ENCODE measurements around the gene KRTAP2-2.
"Not testable (repeated sequence)": the region's sequence is repeated elsewhere in the genome, so short reads cannot be mapped to it uniquely, and the experiment has no call there.

Gene KRTAP2-2

DNA sequence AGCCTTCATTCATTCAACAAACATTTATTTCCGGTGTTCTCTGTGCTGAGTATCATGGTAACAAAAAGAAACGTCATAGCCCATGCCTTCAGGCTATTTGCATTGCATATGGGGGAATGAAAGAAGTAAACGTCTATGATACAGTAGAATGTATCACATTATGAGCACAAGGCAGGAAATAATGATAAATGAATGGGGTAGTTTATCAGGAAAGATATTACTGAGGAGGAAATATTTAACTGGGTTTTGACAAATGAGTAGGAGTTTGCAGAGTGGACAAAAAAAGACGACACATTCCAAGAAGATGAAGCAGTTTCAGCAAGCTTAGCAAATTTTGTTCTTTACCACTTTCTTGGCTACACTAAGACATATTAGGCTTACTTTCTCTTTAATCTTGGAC lies 27.6 kb upstream of the KRTAP2-2 start:
- peak in 1 of 2 experiments; percentile 18 for DNase-seq (ENCODE audit: low read depth in 1 of 2, low spot score in 1 of 2)
- TF ChIP-seq JUND (IDR thresholded peaks at IDR 0.05; ENCODE audit: low read depth): no peak

DNA sequence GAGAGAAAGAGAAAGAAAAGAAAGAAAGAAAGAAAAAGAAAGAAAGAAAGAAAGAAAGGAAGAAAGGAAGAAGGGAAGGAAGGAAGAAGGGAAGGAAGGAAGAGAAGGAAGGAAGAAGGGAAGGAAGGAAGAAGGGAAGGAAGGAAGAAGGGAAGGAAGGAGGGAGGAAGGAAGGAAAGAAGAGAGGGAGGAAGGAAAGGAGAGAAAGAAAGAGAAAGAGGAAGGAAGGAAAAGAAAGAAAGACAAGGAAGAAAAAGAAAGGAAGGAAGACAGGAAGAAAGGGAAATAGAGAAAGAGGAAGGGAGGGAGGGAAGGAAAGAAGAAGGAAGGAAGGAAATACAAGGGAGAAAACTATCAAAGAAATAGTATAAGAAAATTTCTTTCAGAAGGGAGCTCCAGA lies 21.8 kb upstream of the KRTAP2-2 start:
- no peak for TF ChIP-seq JUND (IDR thresholded peaks at IDR 0.05; ENCODE audit: low read depth)
- in situ Hi-C loops (cut with HindIII; ENCODE audit: low pct_unique_long_range_greater_than_20kb, low sequenced_read_pairs): no loop called here
- DNase-seq (ENCODE audit: low read depth in 1 of 2, low spot score in 1 of 2): no peak

More for the DNA sequence above, 27.6 kb upstream of the KRTAP2-2 start:
- in situ Hi-C loops (cut with HindIII; ENCODE audit: low pct_unique_long_range_greater_than_20kb, low sequenced_read_pairs): no loop called here

DNA sequence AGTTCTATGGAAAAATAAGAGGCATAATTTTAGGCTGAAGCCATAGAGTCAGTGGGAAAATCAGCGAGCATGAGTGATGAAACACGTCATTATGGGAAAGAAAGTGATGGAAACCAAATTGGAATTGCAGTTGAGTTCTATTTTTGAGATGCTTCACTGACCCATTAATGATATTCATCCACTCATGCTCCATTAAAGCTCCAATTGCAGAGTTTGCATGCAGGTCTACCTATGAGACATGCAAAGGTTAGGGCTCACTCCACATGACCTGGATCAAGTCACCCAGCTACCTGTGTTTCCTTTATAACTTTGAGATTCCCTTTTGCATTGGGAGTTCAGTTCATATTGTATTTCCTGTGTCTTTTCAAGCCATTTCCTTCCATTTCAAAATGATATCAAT lies 18.6 kb upstream of the KRTAP2-2 start:
- in situ Hi-C loops (cut with HindIII; ENCODE audit: low pct_unique_long_range_greater_than_20kb, low sequenced_read_pairs): no loop called here
- TF ChIP-seq JUND (IDR thresholded peaks at IDR 0.05; ENCODE audit: low read depth): no peak
- DNase-seq (ENCODE audit: low read depth in 1 of 2, low spot score in 1 of 2): no peak

DNA sequence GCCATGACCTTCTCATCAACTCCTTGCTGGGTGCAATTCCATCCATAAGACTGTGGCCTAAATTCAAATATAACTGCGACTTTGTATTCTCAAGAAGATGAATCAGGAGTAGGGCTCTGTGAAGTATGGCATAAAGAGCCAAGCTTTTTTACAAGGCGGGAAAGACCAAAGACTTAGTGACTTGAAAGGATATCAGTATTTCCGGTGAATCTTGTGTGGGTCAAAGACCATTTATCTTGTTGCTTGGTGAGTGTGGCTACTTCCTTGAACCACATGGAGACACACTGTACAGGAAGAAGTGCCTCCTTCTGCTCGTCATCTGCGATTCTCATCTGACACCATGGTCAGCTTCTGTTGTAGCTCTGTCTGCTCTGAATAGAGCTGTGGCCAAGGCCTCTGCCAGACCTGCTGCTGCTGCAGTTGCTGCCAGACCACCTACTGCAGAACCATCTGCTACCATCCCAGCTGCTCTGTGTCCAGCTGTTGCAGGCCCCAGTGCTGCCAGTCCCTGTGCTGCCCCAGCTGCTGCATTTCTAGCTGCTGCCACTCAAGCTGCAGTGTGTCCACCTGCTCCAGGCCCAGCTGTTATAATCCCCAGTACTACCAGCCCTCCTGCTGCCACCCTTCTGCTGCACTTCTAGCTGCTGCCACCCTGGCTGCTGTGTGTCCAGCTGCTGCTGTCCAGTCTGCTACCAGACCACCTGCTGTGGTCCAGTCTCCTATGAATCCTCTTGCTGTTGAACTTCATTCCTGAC lies 16.8 kb upstream of the KRTAP2-2 start:
- no peak for DNase-seq (ENCODE audit: low read depth in 1 of 2, low spot score in 1 of 2)
- TF ChIP-seq JUND (IDR thresholded peaks at IDR 0.05; ENCODE audit: low read depth): no peak
- in situ Hi-C loops (cut with HindIII; ENCODE audit: low pct_unique_long_range_greater_than_20kb, low sequenced_read_pairs): no loop called here

DNA sequence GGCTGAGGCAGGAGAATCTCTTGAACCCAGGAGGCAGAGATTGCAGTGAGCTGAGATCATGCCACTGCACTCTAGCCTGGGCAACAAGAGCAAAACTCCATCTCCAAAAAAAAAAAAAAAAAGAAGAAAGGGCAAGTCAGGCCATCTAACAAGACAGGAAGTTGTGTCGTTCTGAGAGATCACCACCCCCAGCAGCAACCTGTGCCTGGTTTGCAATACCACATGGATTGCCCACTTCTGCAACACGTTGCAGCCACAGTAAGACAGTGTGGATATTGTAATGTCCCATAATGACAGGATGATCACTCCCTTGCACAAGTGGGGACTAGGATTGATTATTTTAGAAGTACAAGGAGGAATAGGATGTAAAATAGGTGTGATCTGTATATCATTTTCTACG lies 14.0 kb upstream of the KRTAP2-2 start:
- no peak for DNase-seq (ENCODE audit: low read depth in 1 of 2, low spot score in 1 of 2)
- in situ Hi-C loops (cut with HindIII; ENCODE audit: low pct_unique_long_range_greater_than_20kb, low sequenced_read_pairs): no loop called here
- no peak for TF ChIP-seq JUND (IDR thresholded peaks at IDR 0.05; ENCODE audit: low read depth)

DNA sequence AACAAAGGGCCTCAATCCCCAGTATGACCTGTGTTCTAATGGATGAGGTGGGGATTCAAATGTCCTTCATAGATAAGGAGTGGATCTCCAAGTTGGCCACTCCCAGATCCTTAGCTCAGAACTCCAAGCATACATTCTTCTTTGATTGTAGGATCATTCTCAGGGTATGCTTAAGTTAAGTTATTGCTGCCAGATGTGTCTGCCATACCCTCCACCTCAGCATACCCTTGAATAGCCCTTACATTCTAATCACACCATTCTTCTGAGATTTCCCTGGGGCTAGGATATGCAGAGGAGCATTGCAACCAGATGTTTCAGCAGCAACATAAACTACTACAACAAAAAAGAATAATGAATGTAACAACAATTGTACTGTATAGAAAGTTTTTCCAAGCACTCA lies 12.3 kb upstream of the KRTAP2-2 start:
- no peak for DNase-seq (ENCODE audit: low read depth in 1 of 2, low spot score in 1 of 2)
- in situ Hi-C loops (cut with HindIII; ENCODE audit: low pct_unique_long_range_greater_than_20kb, low sequenced_read_pairs): no loop called here
- TF ChIP-seq JUND (IDR thresholded peaks at IDR 0.05; ENCODE audit: low read depth): no peak

DNA sequence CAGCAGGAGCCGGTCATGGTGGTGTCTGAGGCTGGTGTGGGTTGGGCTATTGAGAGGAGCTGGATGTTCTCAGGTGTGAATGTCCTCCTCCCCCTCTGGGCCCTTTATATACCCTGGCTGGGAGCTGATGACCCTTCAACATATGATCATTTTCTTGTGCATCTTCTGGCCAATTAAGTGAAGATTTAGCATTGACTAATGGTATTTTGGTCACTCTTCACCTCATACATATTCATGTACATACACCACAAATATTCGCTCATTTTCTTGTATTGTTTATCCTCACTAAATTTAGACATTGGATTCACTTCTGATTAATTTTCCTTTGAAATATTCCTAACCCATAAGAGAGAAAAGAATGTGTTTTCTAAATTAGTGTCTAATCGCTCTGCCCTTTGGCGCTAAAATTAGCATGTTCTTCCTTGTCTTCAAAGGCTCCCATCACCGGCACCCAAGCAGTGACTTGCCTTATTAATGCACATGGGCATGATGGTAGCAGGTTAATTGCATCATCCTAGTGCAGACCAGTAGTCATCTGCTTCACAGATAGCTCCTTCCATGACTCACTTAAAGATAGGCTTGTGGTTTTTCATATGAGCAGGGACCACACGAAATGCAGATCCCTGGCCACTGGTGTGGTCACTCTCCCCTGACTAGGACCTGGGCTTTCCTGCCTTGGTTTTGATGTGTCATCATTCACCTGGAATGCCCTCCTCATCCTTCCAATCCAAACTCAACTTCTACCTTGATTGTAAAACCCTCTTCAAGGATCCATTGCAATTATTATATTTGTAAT lies 11.0 kb upstream of the KRTAP2-2 start, which contains the start of gene KRTAP2-4:
TSS of gene KRTAP2-4 (minus strand) at position 51 of the 796 bp plus-strand sequence. CDS start at position 17, 34 bp downstream.
- no peak for DNase-seq (ENCODE audit: low read depth in 1 of 2, low spot score in 1 of 2)
- TF ChIP-seq JUND (IDR thresholded peaks at IDR 0.05; ENCODE audit: low read depth): no peak
- in situ Hi-C loops (cut with HindIII; ENCODE audit: low pct_unique_long_range_greater_than_20kb, low sequenced_read_pairs): no loop called here

DNA sequence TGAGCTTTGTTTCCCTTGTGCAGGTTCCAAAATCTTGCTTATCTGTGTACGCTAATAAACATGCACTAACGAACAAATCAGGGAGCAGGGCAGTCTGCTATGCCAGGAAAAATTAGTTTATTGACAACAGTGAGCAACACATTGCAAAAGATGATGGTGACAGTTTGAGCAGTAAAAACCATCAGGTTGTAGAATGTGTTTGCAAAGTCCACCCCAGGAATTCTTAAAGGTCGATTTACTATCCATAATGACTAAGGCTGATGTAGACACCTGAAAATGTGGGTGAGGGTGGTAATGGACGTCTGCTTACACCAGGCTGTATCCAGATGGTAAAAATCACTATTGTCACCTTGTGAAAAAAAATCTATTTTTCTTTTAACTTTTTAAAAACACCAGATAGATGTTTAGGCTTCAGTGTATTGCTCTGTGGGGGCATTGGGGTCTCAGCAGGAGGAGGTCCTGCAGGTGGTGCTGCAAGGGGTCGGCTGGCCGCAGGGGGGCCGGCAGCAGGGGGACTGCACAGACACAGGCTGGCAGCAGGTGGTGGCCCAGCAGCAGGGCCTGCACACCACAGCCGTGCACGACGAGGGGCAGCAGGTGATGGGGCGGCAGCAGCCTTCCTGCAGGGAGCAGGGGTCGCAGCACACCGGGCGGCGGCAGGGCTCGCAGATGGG lies 10.1 kb upstream of the KRTAP2-2 start:
- in situ Hi-C loops (cut with HindIII; ENCODE audit: low pct_unique_long_range_greater_than_20kb, low sequenced_read_pairs); DNase-seq (ENCODE audit: low read depth in 1 of 2, low spot score in 1 of 2): not testable (repeated sequence)

DNA sequence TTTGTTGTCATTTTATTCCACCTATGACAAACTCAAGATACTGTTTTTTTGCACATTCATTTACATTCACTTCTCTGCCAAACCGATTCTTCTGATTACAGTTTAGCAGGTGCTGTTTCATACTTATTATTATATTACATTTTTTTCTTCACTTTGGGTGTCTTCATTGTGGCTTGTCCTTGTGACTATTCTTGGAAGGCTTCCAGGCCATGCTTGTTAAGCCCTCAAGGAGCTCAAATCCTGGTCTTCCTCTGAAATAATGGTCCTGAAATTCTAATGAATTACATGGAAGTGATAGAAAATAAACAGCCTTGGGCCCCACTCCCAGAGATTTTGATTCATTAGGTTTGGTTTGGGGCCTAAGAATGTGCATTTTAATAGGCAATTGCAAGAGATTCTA lies 9.3 kb upstream of the KRTAP2-2 start:
- no peak for DNase-seq (ENCODE audit: low read depth in 1 of 2, low spot score in 1 of 2)
- no peak for TF ChIP-seq JUND (IDR thresholded peaks at IDR 0.05; ENCODE audit: low read depth)
- in situ Hi-C loops (cut with HindIII; ENCODE audit: low pct_unique_long_range_greater_than_20kb, low sequenced_read_pairs): no loop called here

DNA sequence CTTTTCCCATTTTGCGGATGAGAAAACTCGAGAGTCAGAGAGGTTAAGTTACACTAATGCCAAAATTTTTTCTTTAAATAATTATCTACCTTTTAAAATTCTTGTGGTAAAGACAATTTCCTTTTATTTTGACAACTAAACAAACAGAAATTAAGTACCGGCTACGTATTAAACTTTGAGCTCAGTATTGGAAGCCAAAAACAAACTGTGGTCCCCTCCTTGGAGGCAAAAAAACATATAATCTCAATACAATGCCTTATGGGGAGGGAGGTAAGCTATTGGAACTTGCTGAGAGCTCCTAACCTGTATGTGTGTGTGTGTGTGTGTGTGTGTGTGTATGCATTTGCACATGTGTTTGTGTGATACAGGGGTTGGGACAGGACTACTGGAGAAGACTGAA lies 8.4 kb upstream of the KRTAP2-2 start:
- in situ Hi-C loops (cut with HindIII; ENCODE audit: low pct_unique_long_range_greater_than_20kb, low sequenced_read_pairs): no loop called here

DNA sequence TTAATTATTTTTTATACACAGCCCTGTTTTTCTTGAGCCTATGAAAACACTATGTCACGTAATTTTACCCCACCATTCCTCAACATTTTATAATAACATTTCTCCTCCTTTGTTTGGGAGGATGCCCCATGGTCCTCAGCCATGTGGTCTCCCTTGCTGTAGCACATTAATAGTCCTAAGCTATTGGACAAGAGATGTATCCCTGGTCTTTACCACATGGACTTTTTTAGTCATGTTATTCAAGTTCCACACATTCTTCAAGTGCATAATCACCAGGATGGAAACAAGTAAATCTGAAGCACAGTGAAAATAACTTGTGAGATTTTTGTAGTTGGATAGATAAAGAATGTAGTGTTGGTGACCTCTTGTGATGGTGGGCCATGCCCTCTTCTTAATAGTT lies 6.9 kb upstream of the KRTAP2-2 start:
- in situ Hi-C loops (cut with HindIII; ENCODE audit: low pct_unique_long_range_greater_than_20kb, low sequenced_read_pairs): no loop called here
- DNase-seq (ENCODE audit: low read depth in 1 of 2, low spot score in 1 of 2): no peak
- no peak for TF ChIP-seq JUND (IDR thresholded peaks at IDR 0.05; ENCODE audit: low read depth)

More for the DNA sequence above, 8.4 kb upstream of the KRTAP2-2 start:
- DNase-seq (ENCODE audit: low read depth in 1 of 2, low spot score in 1 of 2): no peak
- no peak for TF ChIP-seq JUND (IDR thresholded peaks at IDR 0.05; ENCODE audit: low read depth)

DNA sequence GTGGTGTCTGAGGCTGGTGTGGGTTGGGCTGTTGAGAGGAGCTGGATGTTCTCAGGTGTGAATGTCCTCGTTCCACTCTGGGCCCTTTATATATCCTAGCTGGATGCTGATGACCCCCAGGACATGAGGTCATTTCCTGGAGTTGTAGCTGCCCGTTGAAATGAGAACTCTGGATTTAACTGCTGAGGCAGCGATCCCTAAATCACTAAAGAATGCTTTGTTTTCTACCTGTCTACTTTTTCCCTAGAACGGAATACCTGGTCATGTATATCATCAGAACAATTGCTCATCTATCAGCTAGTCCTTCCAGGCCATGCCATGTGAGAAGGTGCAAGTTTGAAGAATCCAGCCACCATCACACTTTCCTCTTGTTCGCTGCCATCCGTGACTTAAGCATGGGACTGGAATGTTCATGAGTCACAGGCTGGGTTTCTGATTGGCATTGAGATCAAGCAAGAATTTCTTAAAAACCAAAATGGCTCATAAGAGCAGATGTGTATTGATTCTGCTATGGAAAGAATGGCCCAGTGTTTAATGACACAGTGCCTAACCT lies 5.1 kb upstream of the KRTAP2-2 start, which contains the start of gene KRTAP2-3:
TSS of gene KRTAP2-3 (minus strand) at position 63 of the 553 bp plus-strand sequence. CDS start 64 bp downstream, outside the sequence.
- no peak for DNase-seq (ENCODE audit: low read depth in 1 of 2, low spot score in 1 of 2)
- in situ Hi-C loops (cut with HindIII; ENCODE audit: low pct_unique_long_range_greater_than_20kb, low sequenced_read_pairs): no loop called here

DNA sequence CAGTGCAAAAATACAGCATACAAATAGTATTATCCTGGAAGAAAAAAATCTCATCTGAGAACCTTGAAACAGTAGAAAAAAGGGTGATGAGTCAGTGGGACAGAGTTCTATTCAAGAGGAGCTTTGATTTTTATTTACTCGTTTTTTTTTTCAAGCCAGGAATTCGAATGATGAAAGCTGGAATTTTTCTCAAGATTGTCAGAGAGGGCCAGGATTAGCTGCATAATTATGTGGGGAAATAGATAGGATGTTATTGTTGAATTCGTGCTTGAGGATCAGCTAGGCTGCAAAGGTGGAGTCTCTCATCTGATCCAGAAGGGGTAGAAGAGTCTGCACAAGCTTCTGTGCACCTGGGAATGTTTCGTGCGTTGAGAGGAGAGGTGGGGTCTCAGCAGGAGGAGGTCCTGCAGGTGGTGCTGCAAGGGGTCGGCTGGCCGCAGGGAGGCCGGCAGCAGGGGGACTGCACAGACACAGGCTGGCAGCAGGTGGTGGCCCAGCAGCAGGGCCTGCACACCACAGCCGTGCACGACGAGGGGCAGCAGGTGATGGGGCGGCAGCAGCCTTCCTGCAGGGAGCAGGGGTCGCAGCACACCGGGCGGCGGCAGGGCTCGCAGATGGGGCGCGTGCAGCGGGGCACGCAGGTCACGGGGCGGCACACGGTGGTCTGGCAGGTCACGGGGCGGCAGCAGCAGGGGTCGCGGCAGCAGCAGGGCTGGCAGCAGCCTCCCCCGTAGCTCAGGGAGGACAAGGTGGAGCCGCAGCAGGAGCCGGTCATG lies 4.4 kb upstream of the KRTAP2-2 start:
- in situ Hi-C loops (cut with HindIII; ENCODE audit: low pct_unique_long_range_greater_than_20kb, low sequenced_read_pairs); DNase-seq (ENCODE audit: low read depth in 1 of 2, low spot score in 1 of 2): not testable (repeated sequence)

More for the DNA sequence above, 5.1 kb upstream of the KRTAP2-2 start, which contains the start of gene KRTAP2-3:
- no peak for TF ChIP-seq JUND (IDR thresholded peaks at IDR 0.05; ENCODE audit: low read depth)

Data from T47D (cell line).